Astrocyte (in vitro differentiated cells and primary cell): ENCODE measurements around the gene GMFB. TPM values are rescaled to one million over a fixed set of nuclear protein-coding genes. Genes with fewer than 3 reads are reported as not detected.

Experiments used
- DNase-seq: peaks from one replicate; pipeline ENCODE4 v3.0.0-alpha.2; 2010; ENCODE audit warnings: low read depth
- FAIRE-seq: peaks from 2 replicates; lab custom pipeline; 2011; peaks lifted over from hg19 to GRCh38; lab: Jason Lieb, UNC
- H2AFZ ChIP-seq: 2 replicates; pipeline ENCODE4 v1.6.0; 2012; ENCODE audit warnings: low read depth, low read length, inconsistent platforms
- H3K27ac ChIP-seq: 2 replicates; pipeline ENCODE4 v1.5.1; 2011; ENCODE audit warnings: low read depth, low read length, inconsistent platforms
- H3K27me3 ChIP-seq: 2 replicates; pipeline ENCODE4 v1.6.0; 2011; ENCODE audit warnings: low read length, inconsistent platforms; ENCODE audit not compliant: insufficient read depth
- H3K36me3 ChIP-seq: 2 replicates; pipeline ENCODE4 v1.5.1; 2011; ENCODE audit warnings: low read length, inconsistent platforms; ENCODE audit not compliant: insufficient read depth
- H3K4me1 ChIP-seq: 2 replicates; pipeline ENCODE4 v1.5.1; 2011; ENCODE audit warnings: low read length, inconsistent platforms; ENCODE audit not compliant: insufficient read depth
- H3K4me2 ChIP-seq: 2 replicates; pipeline ENCODE4 v1.6.0; 2012; ENCODE audit warnings: low read length, inconsistent platforms
- H3K4me3 ChIP-seq: 2 replicates; pipeline ENCODE4 v1.5.1; 2011; ENCODE audit warnings: low read depth, mild to moderate bottlenecking, low read length, inconsistent platforms; ENCODE audit not compliant: insufficient read depth
- H3K79me2 ChIP-seq: 2 replicates; pipeline ENCODE4 v1.6.0; 2012; ENCODE audit warnings: mild to moderate bottlenecking, low read length, inconsistent platforms; ENCODE audit not compliant: insufficient read depth
- H3K9ac ChIP-seq: 2 replicates; pipeline ENCODE4 v1.6.0; 2012; ENCODE audit warnings: mild to moderate bottlenecking, low read length, inconsistent platforms
- H3K9me3 ChIP-seq: 2 replicates; pipeline ENCODE4 v1.5.1; 2012; ENCODE audit warnings: low read depth, mild to moderate bottlenecking, low read length, inconsistent platforms; ENCODE audit not compliant: insufficient read depth
- H4K20me1 ChIP-seq: 2 replicates; pipeline ENCODE4 v1.6.0; 2012; ENCODE audit warnings: low read length, inconsistent platforms; ENCODE audit not compliant: insufficient read depth
- H3K27ac Mint-ChIP-seq: one replicate; pipeline ENCODE4 v1.8.0; 2021; ENCODE audit warnings: mild to moderate bottlenecking, mixed read lengths; ENCODE audit not compliant: unreplicated experiment
- H3K27me3 Mint-ChIP-seq: one replicate; pipeline ENCODE4 v1.8.0; 2021; ENCODE audit warnings: low read depth, mixed read lengths; ENCODE audit not compliant: unreplicated experiment
- H3K36me3 Mint-ChIP-seq: one replicate; pipeline ENCODE4 v1.8.0; 2021; ENCODE audit warnings: low read depth, mixed read lengths; ENCODE audit not compliant: unreplicated experiment
- H3K4me1 Mint-ChIP-seq: one replicate; pipeline ENCODE4 v1.8.0; 2021; ENCODE audit warnings: low read depth, mixed read lengths; ENCODE audit not compliant: unreplicated experiment
- H3K4me3 Mint-ChIP-seq: one replicate; pipeline ENCODE4 v1.8.0; 2021; ENCODE audit warnings: mild to moderate bottlenecking, moderate library complexity, mixed read lengths; ENCODE audit not compliant: unreplicated experiment
- H3K9me3 Mint-ChIP-seq: one replicate; pipeline ENCODE4 v1.8.0; 2021; ENCODE audit warnings: mild to moderate bottlenecking, mixed read lengths; ENCODE audit not compliant: unreplicated experiment
- EZH2 ChIP-seq: IDR thresholded peaks from 2 replicates; pipeline ENCODE4 v1.6.1; 2012; ENCODE audit warnings: mild to moderate bottlenecking, low read length, inconsistent platforms; ENCODE audit not compliant: insufficient read depth
- total RNA-seq: library from RNA; stranded (reverse); gene quantifications from 2 replicates; pipeline ENCODE4 v1.2.1, GENCODE V29; 2021
- TF ChIP-seq, protein P1 (sequence below): IDR thresholded peaks from 2 replicates; pipeline ENCODE4 v1.5.1; 2011; ENCODE audit warnings: low read depth, mild to moderate bottlenecking, inconsistent platforms, low read length, moderate library complexity; ENCODE audit not compliant: insufficient read depth

The GMFB gene
- total RNA-seq, 1 donor from 2014 or later, result 73.4 TPM

DNA sequence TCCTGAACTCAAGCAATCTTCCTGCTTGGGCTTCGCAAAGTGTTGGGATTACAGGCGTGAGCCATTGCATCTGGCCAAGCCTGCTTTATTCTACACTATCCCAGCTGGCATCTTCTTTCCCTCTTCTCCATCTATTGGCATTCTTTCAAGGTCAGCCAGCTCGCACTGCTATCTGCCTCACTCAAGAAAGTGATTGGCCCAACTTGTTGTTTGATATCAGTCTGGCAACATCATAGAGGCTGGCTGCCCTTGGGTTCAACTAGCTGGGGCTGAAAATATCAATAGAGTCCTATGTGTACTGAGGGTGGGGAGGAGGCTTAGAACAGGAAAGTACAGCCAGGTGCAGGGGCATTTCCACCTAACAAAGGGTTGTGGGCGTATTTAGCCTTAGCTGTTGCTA lies 17.1 kb downstream of the GMFB start:
- H3K27ac Mint-ChIP-seq, result no peak overlapping the region
- H3K4me3 Mint-ChIP-seq, result no peak overlapping the region
- no peaks in the 10 kb centered on the region for H3K4me1 Mint-ChIP-seq

DNA sequence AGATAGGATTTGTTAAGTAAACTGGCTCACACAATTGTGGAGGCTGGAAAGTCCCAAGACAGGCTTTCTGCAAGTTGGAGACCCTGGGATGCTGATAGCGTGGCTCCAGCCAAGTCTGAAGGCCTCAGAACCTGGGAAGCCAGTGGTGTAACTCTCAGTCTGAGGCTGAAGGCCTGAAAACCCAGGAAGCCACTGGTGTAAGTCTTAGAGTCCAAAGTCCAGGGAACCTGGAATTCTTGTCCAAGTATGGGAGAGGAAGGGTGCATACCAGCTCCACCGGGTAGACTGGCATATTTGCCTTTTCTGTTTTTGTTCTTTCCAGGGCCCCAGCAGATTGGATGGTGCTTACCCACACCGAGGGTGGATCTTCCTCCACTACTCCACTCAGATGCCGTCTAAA lies 18.1 kb downstream of the GMFB start:
- H3K36me3 ChIP-seq, result peaks cover 8% of the 10 kb centered on the region
- peaks cover 8% of the 10 kb centered on the region for H4K20me1 ChIP-seq
- no peak overlapping the region for H3K4me3 Mint-ChIP-seq
- H3K4me3 ChIP-seq, result no peak overlapping the region
- H3K27ac Mint-ChIP-seq, result no peak overlapping the region
- H3K4me2 ChIP-seq, result no peak overlapping the region
- FAIRE-seq, result no peak
- H3K79me2 ChIP-seq, result no peaks in the 10 kb centered on the region
- no peak for DNase-seq
- peaks cover 28% of the 10 kb centered on the region for H3K36me3 Mint-ChIP-seq
- TF ChIP-seq EZH2, result no peak
- TF ChIP-seq, protein P1, sequence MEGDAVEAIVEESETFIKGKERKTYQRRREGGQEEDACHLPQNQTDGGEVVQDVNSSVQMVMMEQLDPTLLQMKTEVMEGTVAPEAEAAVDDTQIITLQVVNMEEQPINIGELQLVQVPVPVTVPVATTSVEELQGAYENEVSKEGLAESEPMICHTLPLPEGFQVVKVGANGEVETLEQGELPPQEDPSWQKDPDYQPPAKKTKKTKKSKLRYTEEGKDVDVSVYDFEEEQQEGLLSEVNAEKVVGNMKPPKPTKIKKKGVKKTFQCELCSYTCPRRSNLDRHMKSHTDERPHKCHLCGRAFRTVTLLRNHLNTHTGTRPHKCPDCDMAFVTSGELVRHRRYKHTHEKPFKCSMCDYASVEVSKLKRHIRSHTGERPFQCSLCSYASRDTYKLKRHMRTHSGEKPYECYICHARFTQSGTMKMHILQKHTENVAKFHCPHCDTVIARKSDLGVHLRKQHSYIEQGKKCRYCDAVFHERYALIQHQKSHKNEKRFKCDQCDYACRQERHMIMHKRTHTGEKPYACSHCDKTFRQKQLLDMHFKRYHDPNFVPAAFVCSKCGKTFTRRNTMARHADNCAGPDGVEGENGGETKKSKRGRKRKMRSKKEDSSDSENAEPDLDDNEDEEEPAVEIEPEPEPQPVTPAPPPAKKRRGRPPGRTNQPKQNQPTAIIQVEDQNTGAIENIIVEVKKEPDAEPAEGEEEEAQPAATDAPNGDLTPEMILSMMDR, result no peak
- H3K27me3 Mint-ChIP-seq, result no peaks in the 10 kb centered on the region
- no peak overlapping the region for H3K9ac ChIP-seq
- H3K9me3 Mint-ChIP-seq, result peaks cover 10% of the 10 kb centered on the region
- no peaks in the 10 kb centered on the region for H3K4me1 Mint-ChIP-seq
- H3K9me3 ChIP-seq, result no peaks in the 10 kb centered on the region
- no peaks in the 10 kb centered on the region for H3K27me3 ChIP-seq
- H3K4me1 ChIP-seq, result peaks cover 5% of the 10 kb centered on the region
- no peak overlapping the region for H2AFZ ChIP-seq
- no peak overlapping the region for H3K27ac ChIP-seq

More for the DNA sequence above, 17.1 kb downstream of the GMFB start:
- no peak overlapping the region for H3K4me3 ChIP-seq
- no peaks in the 10 kb centered on the region for H3K9me3 ChIP-seq
- no peaks in the 10 kb centered on the region for H3K27me3 Mint-ChIP-seq
- peaks cover 17% of the 10 kb centered on the region for H4K20me1 ChIP-seq
- TF ChIP-seq EZH2, result no peak
- TF ChIP-seq, protein P1, result no peak
- H3K79me2 ChIP-seq, result no peaks in the 10 kb centered on the region
- H3K36me3 Mint-ChIP-seq, result peaks cover 23% of the 10 kb centered on the region
- H3K36me3 ChIP-seq, result peaks cover 12% of the 10 kb centered on the region
- H3K9me3 Mint-ChIP-seq, result peaks cover 10% of the 10 kb centered on the region
- DNase-seq, result no peak
- no peak overlapping the region for H2AFZ ChIP-seq
- no peak overlapping the region for H3K4me2 ChIP-seq
- H3K27ac ChIP-seq, result no peak overlapping the region
- no peak overlapping the region for H3K9ac ChIP-seq
- no peak for FAIRE-seq
- H3K27me3 ChIP-seq, result no peaks in the 10 kb centered on the region
- peaks cover 5% of the 10 kb centered on the region for H3K4me1 ChIP-seq

DNA sequence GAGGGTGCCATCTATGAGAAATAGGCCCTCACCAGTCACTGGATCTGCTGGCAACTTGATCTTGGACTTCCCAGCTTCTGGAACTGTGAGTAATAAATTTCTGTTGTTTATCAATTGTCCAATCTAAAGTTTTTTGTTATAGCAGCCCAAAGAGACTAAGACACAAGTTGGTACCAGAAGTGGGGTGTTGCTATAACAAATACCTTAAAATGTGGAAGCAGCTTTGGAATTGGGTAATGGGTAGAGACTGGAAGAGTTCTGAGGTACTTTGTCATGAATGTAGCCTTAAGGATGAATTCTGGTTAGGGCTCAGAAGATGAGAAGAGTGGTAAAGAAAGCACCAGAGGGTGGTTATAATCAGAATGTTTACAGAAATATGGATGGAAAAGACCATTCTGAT lies 21.5 kb downstream of the GMFB start:
- FAIRE-seq (no peak), DNase-seq (no peak)
- Mint-ChIP-seq H3K27me3 (no peaks in the 10 kb centered on the region), H3K9me3 (peaks cover 10% of the 10 kb centered on the region), H3K36me3 (peaks cover 26% of the 10 kb centered on the region), H3K27ac (no peak overlapping the region), H3K4me1 (no peaks in the 10 kb centered on the region), H3K4me3 (no peak overlapping the region)
- Histone ChIP-seq H3K36me3 (peaks cover 2% of the 10 kb centered on the region), H3K4me1 (peaks cover 5% of the 10 kb centered on the region), H3K9ac (no peak overlapping the region), H3K4me2 (no peak overlapping the region), H3K9me3 (no peaks in the 10 kb centered on the region), H3K27ac (no peak overlapping the region), H3K4me3 (no peak overlapping the region), H3K27me3 (no peaks in the 10 kb centered on the region), H3K79me2 (no peaks in the 10 kb centered on the region), H4K20me1 (peaks cover 4% of the 10 kb centered on the region), H2AFZ (no peak overlapping the region)
- TF ChIP-seq, protein P1, result no peak
- TF ChIP-seq EZH2, result no peak
